Right renal pelvis (tissue), 4 donors: ENCODE measurements around the gene MCCC1. TPM values are rescaled to one million over a fixed set of nuclear protein-coding genes. Genes with fewer than 3 reads are reported as not detected.

Source experiments
- polyA plus RNA-seq, 4 donors: library from polyadenylated mRNA; unstranded; fragments of 120-200 nt; gene quantifications; one replicate each; pipeline ENCODE4 v1.2.1, GENCODE V29; 2013; ENCODE audit not compliant: insufficient read length in 4 of 4

Gene MCCC1
- polyA plus RNA-seq, 4 donors = 55.4 to 70.6 (median 62.0) TPM

Other genes with a start within 250 kb of the MCCC1 start
- 10 to 100 TPM; 45.9 to 67.3 (median 64.7) TPM for gene DCUN1D1, start 119.0 kb downstream of the MCCC1 start, polyA plus RNA-seq
- 1 to 10 TPM; 3.0 to 5.4 (median 3.7) TPM for gene LAMP3, start 63.2 kb upstream of the MCCC1 start, polyA plus RNA-seq
- gene B3GNT5, start 153.8 kb upstream of the MCCC1 start, polyA plus RNA-seq = 10 to 100 TPM; 22.0 to 28.5 (median 28.3) TPM